K562 (cell line): ENCODE results near the gene FMNL1. TPM values are rescaled to one million over a fixed set of nuclear protein-coding genes. Genes with fewer than 3 reads are reported as not detected.

Experiments used
- ATAC-seq: fragments of 200-7000 bp; cut with Tn5 transposase; 3 replicates; pipeline ENCODE4 v1.9.1; 2020; ENCODE audit warnings: moderate library complexity
- BruUV-seq: library from RNA; stranded (reverse); fragments of 400-500 nt; replicated peaks from 2 replicates; lab custom pipeline; 2021; lab: Mats Ljungman, UMichigan
- CTCF ChIA-PET: fragments of 300-600 bp; formaldehyde crosslinking; extraction: SDS; loops from one replicate; lab custom pipeline; 2021; ENCODE audit warnings: low intra/inter-chr PET ratio; lab: Yijun Ruan, JAX
- POLR2A ChIA-PET: fragments of 300-600, 350-650 bp; sonication (Branson Sonifier 250); formaldehyde crosslinking; extraction: SDS; loops from one replicate; lab custom pipeline; 2021; ENCODE audit warnings: antibody characterized with exemption, inconsistent platforms; lab: Yijun Ruan, JAX
- DNase-seq, 4 experiments: peaks; one replicate each; pipeline versions ENCODE4 v3.0.0 to v3.0.0-alpha.2; 2011 to 2018; ENCODE audit warnings: low spot score in 3 of 4, mixed read lengths in 3 of 4; ENCODE audit errors: extremely low read depth in 1 of 4
- FAIRE-seq: peaks from 2 replicates; lab custom pipeline; 2011; peaks lifted over from hg19 to GRCh38; lab: Jason Lieb, UNC
- H2AFZ ChIP-seq: 2 replicates; pipeline ENCODE4 v1.6.0; 2011; ENCODE audit warnings: low read depth, low read length, control low read depth, inconsistent platforms
- H3K27ac ChIP-seq: fragments of 200-600 bp; 3 replicates; pipeline ENCODE4 v1.8.0; 2011; ENCODE audit warnings: low read depth, mild to moderate bottlenecking, control low read depth, inconsistent platforms, low read length, moderate library complexity, mixed read lengths; ENCODE audit errors: extremely low read depth
- H3K27me3 ChIP-seq, 2 experiments: fragments of 300-600 bp in 1 of 2; 2 replicates in 1 of 2; 3 replicates in 1 of 2; pipeline versions ENCODE4 v1.6.0 to v1.8.0; 2011; ENCODE audit warnings: inconsistent platforms in 2 of 2, low read length in 2 of 2, mild to moderate bottlenecking in 1 of 2, mixed read lengths in 1 of 2, moderate library complexity in 1 of 2; ENCODE audit not compliant: control insufficient read depth in 2 of 2, insufficient read depth in 2 of 2
- H3K36me3 ChIP-seq: fragments of 300-600 bp; 3 replicates; pipeline ENCODE4 v1.8.0; 2011; ENCODE audit warnings: mild to moderate bottlenecking, low read length, inconsistent platforms; ENCODE audit not compliant: control insufficient read depth, insufficient read depth
- H3K4me1 ChIP-seq, 2 experiments: fragments of 200-600 bp in 1 of 2; replicated peaks in 1 of 2; 2 replicates in 1 of 2; 3 replicates in 1 of 2; pipeline versions ENCODE4 v1.5.1 to v1.8.0; 2011; ENCODE audit warnings: inconsistent platforms in 2 of 2, low read length in 2 of 2, mild to moderate bottlenecking in 1 of 2, mixed read lengths in 1 of 2, moderate library complexity in 1 of 2; ENCODE audit not compliant: control insufficient read depth in 2 of 2, insufficient read depth in 2 of 2
- H3K4me2 ChIP-seq: 2 replicates; pipeline ENCODE4 v1.6.1; 2011; ENCODE audit warnings: low read length, control low read depth, inconsistent platforms, mixed read lengths; ENCODE audit not compliant: insufficient read depth
- H3K4me3 ChIP-seq: fragments of 200-600 bp; sonication (generic), shearing (Covaris generic); 2 replicates; pipeline ENCODE4 v1.5.1; 2016; ENCODE audit warnings: control low read depth, inconsistent platforms
- H3K79me2 ChIP-seq: fragments of 200-600 bp; 3 replicates; pipeline ENCODE4 v1.8.0; 2011; ENCODE audit warnings: low read length, inconsistent platforms; ENCODE audit not compliant: control insufficient read depth, insufficient read depth
- H3K9ac ChIP-seq, 2 experiments: 2 replicates each; pipeline versions ENCODE4 v1.6.0 to v1.6.1; 2011; ENCODE audit warnings: low read depth in 2 of 2, low read length in 2 of 2, control low read depth in 1 of 2, inconsistent platforms in 1 of 2, mild to moderate bottlenecking in 1 of 2, mixed read lengths in 1 of 2; ENCODE audit not compliant: insufficient read depth in 1 of 2
- H3K9me1 ChIP-seq: one replicate; pipeline ENCODE4 v1.6.0; 2011; ENCODE audit warnings: inconsistent platforms, mild to moderate bottlenecking, low read length, moderate library complexity; ENCODE audit not compliant: control insufficient read depth, insufficient read depth
- H3K9me3 ChIP-seq: replicated peaks from 2 replicates; pipeline ENCODE4 v1.5.1; 2011; ENCODE audit warnings: low read depth, low read length, inconsistent platforms; ENCODE audit not compliant: control insufficient read depth, insufficient read depth
- H4K20me1 ChIP-seq: replicated peaks from 2 replicates; pipeline ENCODE4 v1.6.1; 2011; ENCODE audit warnings: low read length, inconsistent platforms, mixed read lengths; ENCODE audit not compliant: control insufficient read depth, insufficient read depth
- ATF7 ChIP-seq: fragments of 450-650 bp; IDR thresholded peaks from 2 replicates; pipeline ENCODE4 v1.7.1; 2014; ENCODE audit warnings: mild to moderate bottlenecking, moderate library complexity
- ERF ChIP-seq: fragments of 450-650 bp; formaldehyde crosslinking; IDR thresholded peaks from 2 replicates; pipeline ENCODE4 v1.4.0; 2020; ENCODE audit warnings: mild to moderate bottlenecking, mixed read lengths
- HMG20A ChIP-seq: fragments of 450-650 bp; formaldehyde crosslinking; conservative IDR thresholded peaks from 2 replicates; pipeline ENCODE4 v1.4.0; 2020; ENCODE audit warnings: mild to moderate bottlenecking, mixed read lengths
- KDM2B ChIP-seq: fragments of 250-450 bp; sonication (Bioruptor Pico); IDR thresholded peaks from 2 replicates; pipeline ENCODE4 v1.8.0; 2021; ENCODE audit warnings: mild to moderate bottlenecking, moderate library complexity
- PML ChIP-seq: IDR thresholded peaks from 2 replicates; pipeline ENCODE4 v1.6.1; 2012; ENCODE audit warnings: low read length, inconsistent platforms
- SAFB2 ChIP-seq: fragments of 200-400 bp; formaldehyde crosslinking; IDR thresholded peaks from 2 replicates; pipeline ENCODE4 v1.6.1; 2018; ENCODE audit warnings: borderline replicate concordance, low read length, low read depth, moderate library complexity; ENCODE audit not compliant: severe bottlenecking
- SMAD4 ChIP-seq: fragments of 250-450 bp; sonication (Bioruptor Pico); conservative IDR thresholded peaks from 2 replicates; pipeline ENCODE4 v1.8.0; 2021; ENCODE audit warnings: inconsistent platforms, mild to moderate bottlenecking, moderate library complexity
- ZNF644 ChIP-seq: fragments of 200-800 bp; sonication (Bioruptor generic); IDR thresholded peaks from 2 replicates; pipeline ENCODE4 v1.6.1; 2016; ENCODE audit warnings: low read depth, missing genetic modification characterization, missing compliant biosample characterization
- WGBS: fragments of 100-300 bp; shearing (Covaris generic); methylation state at CpG from one replicate; pipeline ENCODE4 v1.1.6; 2016; ENCODE audit warnings: low coverage, mixed read lengths; ENCODE audit not compliant: insufficient coverage; ENCODE audit errors: missing lambda C conversion rate; 5-methylcytosine and 5-hydroxymethylcytosine counted together
- in situ Hi-C: fragments of 300-500 bp; cut with MboI; formaldehyde crosslinking; loops from 4 replicates; pipeline ENCODE4 v1.15.0; 2018; ENCODE audit warnings: inconsistent platforms, mixed read lengths
- intact Hi-C: fragments of 100-400 bp; cut with micrococcal nuclease; formaldehyde crosslinking; loops from 2 replicates; pipeline ENCODE4 v1.14.2; 2022
- polyA plus RNA-seq, 8 experiments: library from polyadenylated mRNA; depleted of rRNA in 4 of 8; stranded (reverse) in 5 of 8; unstranded in 3 of 8; fragments of >200 nt; fragmentation: Nextera tagmentation in 2 of 8; fragmentation: Illumina TruSeq in 1 of 8; extraction: Ambion mirVana in 2 of 8; extraction: Trizol in 1 of 8; gene quantifications; 2 replicates each; pipeline versions ENCODE4 v1.2.1 to v1.2.3, GENCODE V29; 2011 to 2014; ENCODE audit warnings: inconsistent platforms in 1 of 8, missing spikeins in 1 of 8
- total RNA-seq, 7 experiments: library from RNA; depleted of rRNA in 6 of 7; stranded (reverse); fragments of >200 nt in 6 of 7; fragmentation: Illumina TruSeq in 2 of 7; extraction: Trizol in 2 of 7; gene quantifications; 2 replicates each; pipeline versions ENCODE4 v1.2.1 to v1.2.3, GENCODE V29; 2011 to 2021; ENCODE audit warnings: low replicate concordance in 1 of 7
- TF ChIP-seq, protein P1 (sequence below): fragments of 450-650 bp; formaldehyde crosslinking; IDR thresholded peaks from 2 replicates; pipeline ENCODE4 v1.4.0; 2022; ENCODE audit warnings: mild to moderate bottlenecking, moderate library complexity
- TF ChIP-seq, protein P2 (sequence below): sonication (generic); formaldehyde crosslinking; IDR thresholded peaks from 2 replicates; pipeline ENCODE4 v1.8.1; 2023; ENCODE audit warnings: mild to moderate bottlenecking, missing genetic modification reagents
- TF ChIP-seq, protein P3 (sequence below): fragments of 450-650 bp; conservative IDR thresholded peaks from 2 replicates; pipeline ENCODE4 v1.6.1; 2016; ENCODE audit warnings: missing genetic modification characterization, low read depth, mild to moderate bottlenecking, control low read depth, missing compliant biosample characterization

FMNL1 gene
- total and polyA plus RNA-seq, 9 of the 15 experiments (the other 6 are each of a cell fraction or from before 2014, with no cell fraction given), result 0.70 to 36.6 (median 7.7) TPM

DNA sequence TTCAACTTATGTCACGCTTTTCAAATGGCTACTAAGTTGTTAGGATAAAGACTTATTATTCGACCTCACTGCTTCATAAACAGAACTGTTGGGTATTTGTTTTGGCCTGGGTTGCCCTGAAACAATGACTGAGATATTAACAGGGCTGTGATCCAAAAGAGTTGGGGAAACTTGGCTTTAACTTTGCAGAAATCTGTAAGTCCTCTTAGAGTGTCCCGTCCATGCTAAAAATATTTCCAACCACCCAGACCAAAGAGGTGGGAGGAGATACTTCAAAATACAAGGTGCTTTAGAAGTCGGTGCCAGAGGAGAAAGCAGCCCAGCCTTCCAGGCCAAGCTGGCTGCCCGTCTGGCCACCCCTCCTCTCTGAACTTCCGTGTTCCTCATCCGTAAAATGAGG is 56.3 kb downstream of the FMNL1 start (continued):
- TF ChIP-seq ATF7, result no peak

DNA sequence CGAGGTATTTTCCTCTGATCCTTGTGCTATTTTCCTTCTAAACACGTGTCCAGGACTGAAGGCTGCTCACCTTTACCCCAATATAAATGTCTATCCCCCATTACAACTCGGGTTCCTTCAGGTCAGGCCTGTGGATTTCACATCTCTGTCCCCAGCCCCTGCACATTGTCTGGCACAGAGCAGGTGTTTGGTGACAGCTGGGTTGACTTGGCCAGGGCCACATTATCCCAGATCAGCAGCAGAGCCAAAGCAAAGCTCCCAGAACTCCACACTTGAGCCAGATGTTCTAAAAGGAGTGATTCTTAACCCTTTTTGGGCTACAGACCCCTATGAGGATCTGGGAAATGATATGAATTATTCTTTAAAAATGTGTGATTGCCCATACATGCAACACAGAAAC is 58.2 kb downstream of the FMNL1 start:
- peaks cover 9 to 12% of the 10 kb centered on the region in 2 experiments; a peak in 3 of 5 replicates for H3K4me1 ChIP-seq
- no peak for DNase-seq
- FAIRE-seq, result no peak
- no peaks in the 10 kb centered on the region for H3K9me1 ChIP-seq
- H2AFZ ChIP-seq, result no peak overlapping the region
- in situ Hi-C loops, result loop anchor here (5.0 kb wide), 1 partner anchor 107 kb away; no protein-coding TSS in a partner anchor
- intact Hi-C loops, result loop anchor here (5.0 kb wide), 1 partner anchor 32 kb away; no protein-coding TSS in a partner anchor
- no peak for ATAC-seq
- H3K36me3 ChIP-seq, result peaks cover 28% of the 10 kb centered on the region; the same call in 2 of the 3 replicates
- no peak overlapping the region for H3K27ac ChIP-seq
- no peak overlapping the region for H3K4me3 ChIP-seq
- peaks cover 5% of the 10 kb centered on the region for H4K20me1 ChIP-seq
- no TSS peak for BruUV-seq
- TF ChIP-seq ERF (CRISPR knock-in tag) (no peak), HMG20A (CRISPR knock-in tag) (no peak), PML (no peak), SAFB2 (no peak), ZNF644 (tag) (no peak), SMAD4 (CRISPR knock-in tag) (no peak), KDM2B (CRISPR knock-in tag) (no peak)
- TF ChIP-seq, protein P1, sequence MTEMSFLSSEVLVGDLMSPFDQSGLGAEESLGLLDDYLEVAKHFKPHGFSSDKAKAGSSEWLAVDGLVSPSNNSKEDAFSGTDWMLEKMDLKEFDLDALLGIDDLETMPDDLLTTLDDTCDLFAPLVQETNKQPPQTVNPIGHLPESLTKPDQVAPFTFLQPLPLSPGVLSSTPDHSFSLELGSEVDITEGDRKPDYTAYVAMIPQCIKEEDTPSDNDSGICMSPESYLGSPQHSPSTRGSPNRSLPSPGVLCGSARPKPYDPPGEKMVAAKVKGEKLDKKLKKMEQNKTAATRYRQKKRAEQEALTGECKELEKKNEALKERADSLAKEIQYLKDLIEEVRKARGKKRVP (CRISPR knock-in tag), result no peak
- TF ChIP-seq, protein P2, sequence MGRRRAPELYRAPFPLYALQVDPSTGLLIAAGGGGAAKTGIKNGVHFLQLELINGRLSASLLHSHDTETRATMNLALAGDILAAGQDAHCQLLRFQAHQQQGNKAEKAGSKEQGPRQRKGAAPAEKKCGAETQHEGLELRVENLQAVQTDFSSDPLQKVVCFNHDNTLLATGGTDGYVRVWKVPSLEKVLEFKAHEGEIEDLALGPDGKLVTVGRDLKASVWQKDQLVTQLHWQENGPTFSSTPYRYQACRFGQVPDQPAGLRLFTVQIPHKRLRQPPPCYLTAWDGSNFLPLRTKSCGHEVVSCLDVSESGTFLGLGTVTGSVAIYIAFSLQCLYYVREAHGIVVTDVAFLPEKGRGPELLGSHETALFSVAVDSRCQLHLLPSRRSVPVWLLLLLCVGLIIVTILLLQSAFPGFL, result no peak
- TF ChIP-seq, protein P3, sequence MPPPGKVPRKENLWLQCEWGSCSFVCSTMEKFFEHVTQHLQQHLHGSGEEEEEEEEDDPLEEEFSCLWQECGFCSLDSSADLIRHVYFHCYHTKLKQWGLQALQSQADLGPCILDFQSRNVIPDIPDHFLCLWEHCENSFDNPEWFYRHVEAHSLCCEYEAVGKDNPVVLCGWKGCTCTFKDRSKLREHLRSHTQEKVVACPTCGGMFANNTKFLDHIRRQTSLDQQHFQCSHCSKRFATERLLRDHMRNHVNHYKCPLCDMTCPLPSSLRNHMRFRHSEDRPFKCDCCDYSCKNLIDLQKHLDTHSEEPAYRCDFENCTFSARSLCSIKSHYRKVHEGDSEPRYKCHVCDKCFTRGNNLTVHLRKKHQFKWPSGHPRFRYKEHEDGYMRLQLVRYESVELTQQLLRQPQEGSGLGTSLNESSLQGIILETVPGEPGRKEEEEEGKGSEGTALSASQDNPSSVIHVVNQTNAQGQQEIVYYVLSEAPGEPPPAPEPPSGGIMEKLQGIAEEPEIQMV (tag), result no peak
- no peaks in the 10 kb centered on the region for H3K27me3 ChIP-seq
- no peaks in the 10 kb centered on the region for H3K9me3 ChIP-seq
- POLR2A ChIA-PET, result interaction anchor here (3.6 kb wide), 1 partner anchor 130 kb away, joined by 16 read pairs; the partner anchor contains the start of gene HEXIM1
- H3K9ac ChIP-seq, result no peak overlapping the region
- no peak overlapping the region for H3K4me2 ChIP-seq
- no peaks in the 10 kb centered on the region for H3K79me2 ChIP-seq
- 71% methylated on average over 3 of the region's 3 CpGs for WGBS
- CTCF ChIA-PET, result interaction anchor here (5.2 kb wide), 1 partner anchor 106 kb away, joined by 77 read pairs; no protein-coding TSS in a partner anchor
